Heart left ventricle (tissue), 16 donors: Measurements from ENCODE around the gene EFCC1. TPM values are rescaled to one million over a fixed set of nuclear protein-coding genes. Genes with fewer than 3 reads are reported as not detected.

ENCODE experiments used
- ATAC-seq, 4 donors: fragments of 200-7000 bp; cut with Tn5 transposase; one replicate each; pipeline ENCODE4 v1.9.1; 2020 to 2022; ENCODE audit warnings: moderate library complexity in 4 of 4, mild to moderate bottlenecking in 3 of 4, moderate number of reproducible peaks in 1 of 4
- DNase-seq, 5 donors: peaks; one replicate each; pipeline ENCODE4 v3.0.0-alpha.2; 2020
- H3K27ac ChIP-seq, 12 donors: fragments of 200-600 bp; sonication (generic) in 4 of 12; one replicate each; pipeline versions ENCODE4 v1.5.0 to v1.8.0; 2016 to 2022; ENCODE audit warnings: mild to moderate bottlenecking in 2 of 12
- H3K27me3 ChIP-seq, 9 donors: fragments of 200-600 bp; sonication (generic) in 2 of 9; one replicate each; pipeline versions ENCODE4 v1.5.1 to v1.8.0; 2016 to 2022; ENCODE audit warnings: mild to moderate bottlenecking in 3 of 9
- H3K36me3 ChIP-seq, 9 donors: fragments of 200-600 bp; sonication (generic) in 2 of 9; one replicate each; pipeline versions ENCODE4 v1.5.0 to v1.8.0; 2018 to 2022; ENCODE audit warnings: mild to moderate bottlenecking in 2 of 9
- H3K4me1 ChIP-seq, 12 donors: fragments of 200-600 bp; sonication (generic) in 4 of 12; one replicate each; pipeline versions ENCODE4 v1.5.0 to v1.8.0; 2016 to 2022; ENCODE audit warnings: mild to moderate bottlenecking in 3 of 12
- H3K4me3 ChIP-seq, 12 donors: fragments of 200-600 bp; sonication (generic) in 4 of 12; one replicate each; pipeline versions ENCODE4 v1.5.0 to v1.8.0; 2017 to 2022; ENCODE audit warnings: mild to moderate bottlenecking in 9 of 12, moderate library complexity in 4 of 12
- H3K9me3 ChIP-seq, 12 donors: fragments of 200-600 bp; sonication (generic) in 4 of 12; one replicate each; pipeline versions ENCODE4 v1.5.0 to v1.8.0; 2016 to 2022; ENCODE audit warnings: mild to moderate bottlenecking in 1 of 12
- CTCF ChIP-seq, 12 donors: fragments of 200-600 bp; sonication (generic) in 4 of 12; IDR thresholded peaks; one replicate each; pipeline versions ENCODE4 v1.5.0 to v1.8.0; 2018 to 2022; ENCODE audit warnings: antibody characterized with exemption in 12 of 12, mild to moderate bottlenecking in 5 of 12
- POLR2A ChIP-seq, 2 donors: fragments of 450-650 bp; IDR thresholded peaks; one replicate each; pipeline ENCODE4 v1.6.1; 2017; ENCODE audit warnings: antibody characterized with exemption in 2 of 2, mild to moderate bottlenecking in 2 of 2, moderate library complexity in 2 of 2
- WGBS, 4 donors: extraction: QIAGEN DNeasy Blood & Tissue Kit in 2 of 4; methylation state at CpG; one replicate each; pipeline versions ENCODE4 v1.1.5 to v1.1.7; 2013 to 2018; 5-methylcytosine and 5-hydroxymethylcytosine counted together
- intact Hi-C, 10 donors: fragments of 100-400 bp; cut with DNase I; formaldehyde crosslinking; loops; one replicate each; pipeline versions ENCODE4 v1.11.1 to v1.14.2; 2022
- long read RNA-seq, 3 donors: library from polyadenylated mRNA; unstranded; transcript quantifications; one replicate each; pipeline ENCODE4 v2.0.0, GENCODE V29; 2020 to 2021
- polyA plus RNA-seq, 2 donors: library from polyadenylated mRNA; stranded (reverse); fragments of 200-250 nt; gene quantifications; one replicate each; pipeline ENCODE4 v1.2.3, GENCODE V29; 2013
- total RNA-seq, 9 donors: library from RNA; depleted of rRNA in 2 of 9; stranded (reverse); fragments of >200 nt in 2 of 9; fragmentation: NEBNext Ultra II Directional in 3 of 9; extraction: Animal tissue kit (Norgen Biotek cat#: 25700) in 3 of 9; gene quantifications; one replicate each; pipeline versions ENCODE4 v1.1.0 to v1.2.4, GENCODE V29; 2016 to 2023
- donor health status: ischemic (EF 13 %, LVEDD 7.1; RV severe dilation, severe dysfunction).
- donor health status: healthy with polysubstance abuse.
- donor health status: DM: no; HTN: yes; CAD: no.
- donor health status: DM: no; HTN: no; CAD: no.
- donor health status: ischemic (EF 25% LVEDD 6.9; RV normal size, moderate dysfunction).
- donor health status: ischemic (EF 25% LVEDD 5.7; RV mildly dilated, moderate dysfunction).
- donor health status: healthy.
- donor health status: DM: yes; HTN: yes; CAD: no.
- donor health status: ischemic (EF 35%, LVEDD 5.7; RV mildly dilated, moderate dysfunction).
- donor health status: nonischemic (EF 11% LVEDD 7.7; RV severe dilation, severe dysfunction).
- donor health status: DM: yes; HTN: yes; CAD: no.
- donor health status: PGD.
- donor health status: ischemic (EF 29% LVEDD 5.4; RV normal size, mild dysfunction).
- donor health status: nonischemic (EF 23%, LVEDD 6.1; RV moderate dilation, normal function).

Gene EFCC1
- 1 to 10 TPM in 8 of 9 donors, under 1 TPM in 1; 0.60 to 2.5 (median 1.7) TPM for total RNA-seq
- polyA plus RNA-seq = 1 to 10 TPM in 1 of 2 donors, under 1 TPM in 1; 0.91 to 1.1 TPM
- long read RNA-seq, donor 1, partial matches to known transcripts = 3 of 5 reads
- long read RNA-seq, donor 1, other reads (novel, unspliced or antisense) = 1 of 5 reads
- long read RNA-seq, donor 2, partial matches to known transcripts = 0 of 1 reads
- long read RNA-seq, donor 2, other reads (novel, unspliced or antisense) = 1 of 1 reads
- long read RNA-seq, donor 3, partial matches to known transcripts = 1 of 6 reads
- long read RNA-seq, donor 3, other reads (novel, unspliced or antisense) = 4 of 6 reads

GRCh38 chr3:129001101-129001805, at the start of gene EFCC1:
Gene EFCC1, plus strand, starts transcription at chr3:129001304. Its CDS starts 325 bp downstream, at chr3:129001629.
- Histone ChIP-seq H3K36me3 (peaks cover 0 to 1% (median 0%) of the 10 kb centered on the region in 9 donors), H3K27ac (peak within 1 kb of the TSS; percentile 51 to 95 (median 84)), H3K4me3 (peak within 1 kb of the TSS; percentile 27 to 84 (median 76)), H3K4me1 (peaks cover 3 to 59% (median 25%) of the 10 kb centered on the region in 12 donors), H3K27me3 (peaks cover 0 to 53% (median 14%) of the 10 kb centered on the region in 9 donors), H3K9me3 (no peaks in the 10 kb centered on the region)
- 0 to 1% (median 1%) methylated on average over 30 to 74 of the region's 74 CpGs for whole genome bisulfite sequencing, 4 donors
- ATAC-seq (peak; percentile 68 to 89 (median 86)), DNase-seq (peak; percentile 79 to 87 (median 86))
- intact Hi-C loops = loop anchor here in 1 of 10 donors (2.0 kb wide), 1 partner anchor 26 kb away; no protein-coding TSS in a partner anchor
- TF ChIP-seq CTCF (IDR thresholded peaks at IDR 0.05) = peak in 1 of 12 donors; percentile 10
- peak in 1 of 2 donors; percentile 56 for TF ChIP-seq POLR2A (IDR thresholded peaks at IDR 0.05)

- Histone ChIP-seq H3K27me3 (no peaks in the 10 kb centered on the region), H3K27ac (no peak overlapping the region), H3K36me3 (no peaks in the 10 kb centered on the region), H3K4me1 (no peaks in the 10 kb centered on the region), H3K4me3 (no peak overlapping the region), H3K9me3 (peaks cover 0 to 4% (median 0%) of the 10 kb centered on the region in 12 donors)
- no peak for DNase-seq
- no peak for ATAC-seq
- WGBS, 4 donors = 97 to 100% (median 98%) methylated on average over 2 of the region's 2 CpGs
- TF ChIP-seq POLR2A (IDR thresholded peaks at IDR 0.05) (no peak), CTCF (IDR thresholded peaks at IDR 0.05) (no peak)
- intact Hi-C loops = no loop called here
Observed at GRCh38 chr3:128956440-128956839, 44.7 kb upstream of the EFCC1 start.

GRCh38 chr3:128965280-128965679, 35.8 kb upstream of the EFCC1 start:
- H3K9me3 ChIP-seq = no peaks in the 10 kb centered on the region
- TF ChIP-seq POLR2A (IDR thresholded peaks at IDR 0.05) = no peak
- TF ChIP-seq CTCF (IDR thresholded peaks at IDR 0.05) = no peak
- no peaks in the 10 kb centered on the region for H3K36me3 ChIP-seq
- intact Hi-C loops = loop anchor here in 1 of 10 donors (5.0 kb wide), 1 partner anchor 282 kb away; the partner anchor contains the start of gene COPG1
- no peak overlapping the region for H3K4me3 ChIP-seq
- peaks cover 0 to 4% (median under 1%) of the 10 kb centered on the region in 12 donors for H3K4me1 ChIP-seq
- H3K27me3 ChIP-seq = no peaks in the 10 kb centered on the region
- ATAC-seq (no peak), DNase-seq (no peak)
- 83 to 90% (median 87%) methylated on average over 8 to 9 of the region's 9 CpGs for WGBS, 4 donors
- H3K27ac ChIP-seq = no peak overlapping the region

- Histone ChIP-seq H3K4me1 (peaks cover 0 to 9% (median 5%) of the 10 kb centered on the region in 12 donors), H3K9me3 (no peaks in the 10 kb centered on the region), H3K36me3 (no peaks in the 10 kb centered on the region), H3K27me3 (no peaks in the 10 kb centered on the region), H3K4me3 (no peak overlapping the region), H3K27ac (no peak overlapping the region)
- 86 to 93% (median 89%) methylated on average over 3 of the region's 3 CpGs for WGBS, 4 donors
- intact Hi-C loops = loop anchor here in 1 of 10 donors (5.0 kb wide), 1 partner anchor 281 kb away; the partner anchor contains the start of gene COPG1
- TF ChIP-seq CTCF (IDR thresholded peaks at IDR 0.05) = no peak
- no peak for TF ChIP-seq POLR2A (IDR thresholded peaks at IDR 0.05)
- DNase-seq (no peak), ATAC-seq (no peak)
Observed at GRCh38 chr3:128965818-128966217, 35.3 kb upstream of the EFCC1 start.
